Dendritic cell treated with granulocyte-macrophage colony-stimulating factor and Interleukin-4, amounts not matched to agents 40 ng/mL and 50 ng/mL, for 4 days (primary cell): ENCODE results near the gene EDRF1.

ENCODE experiments used
- H3K27ac Mint-ChIP-seq: one replicate; pipeline ENCODE4 v1.8.0; 2022; ENCODE audit warnings: mild to moderate bottlenecking, mixed read lengths
- H3K27me3 Mint-ChIP-seq: one replicate; pipeline ENCODE4 v1.8.0; 2022; ENCODE audit warnings: mild to moderate bottlenecking, mixed read lengths
- H3K36me3 Mint-ChIP-seq: one replicate; pipeline ENCODE4 v1.8.0; 2022; ENCODE audit warnings: low read depth, mixed read lengths
- H3K4me1 Mint-ChIP-seq: one replicate; pipeline ENCODE4 v1.8.0; 2022; ENCODE audit warnings: low read depth, mixed read lengths
- H3K4me3 Mint-ChIP-seq: one replicate; pipeline ENCODE4 v1.8.0; 2022; ENCODE audit warnings: mild to moderate bottlenecking, moderate library complexity, mixed read lengths
- H3K9me3 Mint-ChIP-seq: one replicate; pipeline ENCODE4 v1.8.0; 2022; ENCODE audit warnings: mixed read lengths
- intact Hi-C: fragments of 100-400 bp; cut with micrococcal nuclease; formaldehyde crosslinking; loops from one replicate; pipeline ENCODE4 v1.15.0; 2022

Gene EDRF1, protein sequence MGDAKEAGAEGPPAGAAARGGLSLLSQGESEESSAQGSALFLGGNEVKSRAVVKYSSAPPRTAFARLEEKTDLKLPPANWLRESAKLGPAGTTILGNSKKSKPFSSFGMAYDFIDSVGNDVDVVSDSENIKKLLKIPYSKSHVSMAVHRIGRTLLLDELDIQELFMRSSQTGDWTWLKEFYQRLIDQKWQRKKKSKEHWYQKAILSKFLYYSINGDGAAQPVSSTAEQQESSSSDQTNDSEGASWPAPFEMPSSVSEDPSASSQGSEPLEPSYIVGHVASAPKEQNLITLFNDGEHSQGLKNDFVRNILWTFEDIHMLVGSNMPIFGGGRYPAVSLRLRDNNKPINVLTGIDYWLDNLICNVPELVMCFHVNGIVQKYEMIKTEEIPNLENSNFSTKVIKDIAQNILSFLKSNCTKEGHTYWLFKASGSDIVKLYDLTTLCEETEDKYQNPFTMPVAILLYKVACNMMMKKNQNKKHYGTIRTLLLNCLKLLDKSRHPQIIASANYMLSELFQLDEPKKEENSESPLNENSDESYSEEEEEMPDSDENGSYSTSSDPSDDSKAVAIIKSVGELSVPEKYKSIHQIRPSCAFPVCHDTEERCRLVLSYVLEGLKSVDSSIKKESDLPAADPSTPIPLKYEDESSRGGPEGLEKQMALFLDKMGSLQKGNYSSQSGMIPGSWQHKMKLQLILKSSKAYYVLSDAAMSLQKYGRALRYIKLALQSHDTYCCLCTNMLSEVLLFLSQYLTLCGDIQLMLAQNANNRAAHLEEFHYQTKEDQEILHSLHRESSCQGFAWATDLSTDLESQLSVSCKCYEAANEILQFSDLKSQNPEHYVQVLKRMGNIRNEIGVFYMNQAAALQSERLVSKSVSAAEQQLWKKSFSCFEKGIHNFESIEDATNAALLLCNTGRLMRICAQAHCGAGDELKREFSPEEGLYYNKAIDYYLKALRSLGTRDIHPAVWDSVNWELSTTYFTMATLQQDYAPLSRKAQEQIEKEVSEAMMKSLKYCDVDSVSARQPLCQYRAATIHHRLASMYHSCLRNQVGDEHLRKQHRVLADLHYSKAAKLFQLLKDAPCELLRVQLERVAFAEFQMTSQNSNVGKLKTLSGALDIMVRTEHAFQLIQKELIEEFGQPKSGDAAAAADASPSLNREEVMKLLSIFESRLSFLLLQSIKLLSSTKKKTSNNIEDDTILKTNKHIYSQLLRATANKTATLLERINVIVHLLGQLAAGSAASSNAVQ

DNA sequence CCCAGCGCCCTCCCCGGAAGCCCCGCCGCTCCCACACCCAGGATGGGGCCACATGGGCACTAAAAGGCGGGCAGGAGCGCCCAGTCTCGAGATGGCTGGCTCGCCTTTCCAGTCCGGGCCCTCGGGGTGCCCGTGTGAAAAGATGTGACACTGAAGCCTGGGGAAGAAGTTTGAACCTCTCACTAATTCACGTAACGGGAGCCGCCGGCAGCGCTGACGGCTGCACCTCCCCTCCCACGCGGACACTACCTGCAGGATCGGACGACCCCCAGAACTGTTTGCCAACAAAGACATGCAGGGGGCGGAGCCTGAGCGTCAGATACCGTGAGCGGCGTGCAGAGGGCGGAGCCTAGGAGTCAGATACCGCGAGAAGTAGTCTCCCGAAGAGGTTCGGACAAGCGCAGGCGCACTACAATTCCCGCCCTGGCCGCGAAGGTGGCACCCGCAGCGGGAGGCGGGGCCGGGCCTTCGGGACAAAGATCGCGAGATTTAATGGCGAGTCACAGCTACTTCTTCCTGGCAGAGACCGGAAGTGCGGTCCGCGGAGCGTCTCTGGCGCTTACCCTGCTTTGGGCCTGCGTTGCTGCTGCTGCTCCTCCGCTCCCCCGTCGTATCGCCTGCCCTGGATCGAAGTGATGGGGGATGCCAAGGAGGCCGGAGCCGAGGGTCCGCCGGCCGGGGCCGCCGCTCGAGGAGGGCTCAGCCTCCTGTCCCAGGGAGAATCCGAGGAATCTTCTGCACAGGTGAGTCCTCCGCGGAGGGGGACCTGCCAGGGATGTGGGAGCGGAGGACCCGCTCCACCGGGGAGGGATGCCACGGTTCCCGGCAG, at the start of gene EDRF1:
EDRF1 (plus strand) TSS at position 537 of the 829 bp plus-strand sequence; CDS start at position 636, 99 bp downstream.
- H3K27ac Mint-ChIP-seq: peak within 1 kb of the TSS; percentile 89
- H3K4me3 Mint-ChIP-seq: peak within 1 kb of the TSS; percentile 90
- intact Hi-C loops: loop anchor here (2.0 to 5.0 kb wide), 2 partner anchors 178 to 561 kb away; partner anchors contain the start of gene FANK1
- H3K36me3 Mint-ChIP-seq: peaks cover 46% of the 10 kb centered on the region
- H3K27me3 Mint-ChIP-seq: no peaks in the 10 kb centered on the region
- peaks cover 3% of the 10 kb centered on the region for H3K9me3 Mint-ChIP-seq
- peaks cover 5% of the 10 kb centered on the region for H3K4me1 Mint-ChIP-seq

DNA sequence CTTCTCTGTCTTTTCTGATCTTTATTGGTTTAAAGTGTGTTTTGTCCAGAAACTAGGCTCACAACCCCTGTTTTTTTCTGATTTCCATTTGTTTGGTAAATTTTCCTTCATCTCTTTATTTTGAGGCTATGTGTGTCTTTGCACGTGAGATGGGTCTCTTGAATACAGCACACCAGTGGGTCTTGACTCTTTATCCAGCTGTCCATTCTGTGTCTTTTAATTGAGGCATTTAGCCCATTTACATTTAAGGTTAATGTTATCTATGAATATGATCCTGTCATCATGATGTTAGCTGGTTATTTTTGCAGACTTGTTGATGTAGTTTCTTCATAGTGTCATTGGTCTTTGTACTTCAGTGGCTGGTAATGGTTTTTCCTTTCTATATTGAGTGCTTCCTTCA, 46.6 kb upstream of the EDRF1 start:
- no peaks in the 10 kb centered on the region for H3K4me1 Mint-ChIP-seq
- H3K27me3 Mint-ChIP-seq: no peaks in the 10 kb centered on the region
- peaks cover 53% of the 10 kb centered on the region for H3K9me3 Mint-ChIP-seq
- H3K4me3 Mint-ChIP-seq: no peak overlapping the region
- intact Hi-C loops: no loop called here
- no peak overlapping the region for H3K27ac Mint-ChIP-seq
- no peaks in the 10 kb centered on the region for H3K36me3 Mint-ChIP-seq

DNA sequence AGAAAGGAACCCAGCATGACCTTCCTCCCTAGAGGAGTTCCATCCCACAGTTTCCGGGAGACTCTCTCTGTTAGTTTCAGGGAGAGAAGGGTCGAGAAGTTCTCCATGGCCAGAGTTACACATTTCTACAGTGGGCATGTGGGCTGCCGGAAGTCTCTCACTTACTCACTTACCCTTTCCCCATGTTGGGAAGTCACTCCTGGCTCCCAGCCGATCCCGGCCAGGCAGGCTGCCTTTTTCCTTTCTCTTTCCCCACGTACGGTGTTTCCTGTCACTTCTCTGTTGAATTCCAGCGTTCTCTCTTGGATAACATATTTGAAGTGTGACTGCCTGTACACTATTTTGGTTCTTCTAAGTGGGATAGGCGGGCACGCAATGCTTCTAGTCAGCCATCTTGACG, 40.1 kb upstream of the EDRF1 start:
- Mint-ChIP-seq H3K4me1 (no peaks in the 10 kb centered on the region), H3K36me3 (no peaks in the 10 kb centered on the region), H3K9me3 (peaks cover 47% of the 10 kb centered on the region), H3K27me3 (peaks cover 4% of the 10 kb centered on the region), H3K27ac (no peak overlapping the region), H3K4me3 (no peak overlapping the region)
- intact Hi-C loops: no loop called here

DNA sequence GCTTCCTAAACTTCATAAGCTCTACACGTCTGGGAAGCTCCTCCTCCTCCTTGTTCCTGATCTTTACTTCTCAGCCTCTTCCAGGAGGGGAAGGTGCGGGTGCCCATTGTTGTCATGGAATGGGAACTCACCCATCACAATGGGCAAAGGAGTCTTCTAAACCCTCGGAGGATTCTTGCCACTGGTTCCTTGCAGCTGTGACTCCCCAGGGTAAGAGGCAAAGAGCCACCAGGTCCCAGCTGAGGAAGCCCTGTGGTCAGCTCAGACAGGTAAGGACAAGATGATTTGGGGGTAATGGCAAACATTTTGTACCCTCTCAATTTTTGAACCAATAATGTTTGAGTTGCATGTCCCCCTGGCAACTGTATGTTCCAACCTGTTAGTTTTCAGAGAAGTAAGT, 36.4 kb upstream of the EDRF1 start, which contains the start of gene TEX36:
TEX36 (minus strand) TSS at position 101 of the 400 bp plus-strand sequence. CDS start 174 bp downstream, outside the sequence.
- H3K4me1 Mint-ChIP-seq: no peaks in the 10 kb centered on the region
- peaks cover 4% of the 10 kb centered on the region for H3K27me3 Mint-ChIP-seq
- H3K27ac Mint-ChIP-seq: no peak within 1 kb of the TSS
- no peak within 1 kb of the TSS for H3K4me3 Mint-ChIP-seq
- H3K9me3 Mint-ChIP-seq: peaks cover 14% of the 10 kb centered on the region
- no peaks in the 10 kb centered on the region for H3K36me3 Mint-ChIP-seq
- intact Hi-C loops: no loop called here

DNA sequence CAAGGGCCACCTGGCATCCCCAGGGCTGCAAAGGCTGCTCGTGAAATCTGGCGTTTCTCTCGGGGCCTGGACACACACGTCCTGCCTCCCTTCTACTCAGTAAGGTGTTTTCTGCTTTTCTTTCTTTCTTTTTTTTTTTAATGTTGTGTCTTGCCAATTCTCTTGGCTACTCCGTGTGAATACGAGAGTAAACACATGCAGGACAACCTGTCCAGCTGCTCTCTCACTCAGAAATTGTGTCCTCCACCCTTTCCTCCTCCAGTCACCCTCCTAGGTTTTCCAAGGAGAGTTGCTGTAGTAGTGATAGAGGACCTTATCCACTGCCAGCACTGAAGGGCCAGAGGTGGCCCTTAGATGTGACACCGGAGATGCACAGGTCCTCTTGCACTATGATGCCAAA, 35.7 kb upstream of the EDRF1 start:
- intact Hi-C loops: no loop called here
- peaks cover 4% of the 10 kb centered on the region for H3K27me3 Mint-ChIP-seq
- H3K4me3 Mint-ChIP-seq: no peak overlapping the region
- no peak overlapping the region for H3K27ac Mint-ChIP-seq
- no peaks in the 10 kb centered on the region for H3K4me1 Mint-ChIP-seq
- H3K36me3 Mint-ChIP-seq: no peaks in the 10 kb centered on the region
- H3K9me3 Mint-ChIP-seq: peaks cover 9% of the 10 kb centered on the region

DNA sequence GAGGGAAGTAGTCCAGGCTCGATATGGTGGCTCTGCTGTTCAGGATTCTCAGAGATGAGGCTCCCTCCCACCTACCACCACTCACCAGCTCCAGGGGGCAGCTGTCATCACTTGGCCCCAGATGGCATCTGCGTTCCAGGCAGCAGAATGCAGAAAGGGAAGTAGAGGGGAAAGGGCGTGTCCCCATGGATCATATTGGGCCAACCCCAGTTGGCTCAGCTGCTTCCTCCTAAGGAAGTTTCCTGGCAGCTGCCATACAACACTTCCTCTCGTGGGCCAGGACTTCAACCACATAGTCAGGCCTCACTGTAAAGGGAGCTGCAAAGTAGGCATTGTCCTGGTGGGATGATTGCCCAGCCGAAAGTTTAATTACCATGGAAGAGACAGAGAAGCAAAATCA, 34.9 kb upstream of the EDRF1 start:
- Mint-ChIP-seq H3K27me3 (peaks cover 4% of the 10 kb centered on the region), H3K27ac (no peak overlapping the region), H3K4me1 (no peaks in the 10 kb centered on the region), H3K9me3 (peaks cover 4% of the 10 kb centered on the region), H3K4me3 (no peak overlapping the region), H3K36me3 (no peaks in the 10 kb centered on the region)
- intact Hi-C loops: no loop called here

DNA sequence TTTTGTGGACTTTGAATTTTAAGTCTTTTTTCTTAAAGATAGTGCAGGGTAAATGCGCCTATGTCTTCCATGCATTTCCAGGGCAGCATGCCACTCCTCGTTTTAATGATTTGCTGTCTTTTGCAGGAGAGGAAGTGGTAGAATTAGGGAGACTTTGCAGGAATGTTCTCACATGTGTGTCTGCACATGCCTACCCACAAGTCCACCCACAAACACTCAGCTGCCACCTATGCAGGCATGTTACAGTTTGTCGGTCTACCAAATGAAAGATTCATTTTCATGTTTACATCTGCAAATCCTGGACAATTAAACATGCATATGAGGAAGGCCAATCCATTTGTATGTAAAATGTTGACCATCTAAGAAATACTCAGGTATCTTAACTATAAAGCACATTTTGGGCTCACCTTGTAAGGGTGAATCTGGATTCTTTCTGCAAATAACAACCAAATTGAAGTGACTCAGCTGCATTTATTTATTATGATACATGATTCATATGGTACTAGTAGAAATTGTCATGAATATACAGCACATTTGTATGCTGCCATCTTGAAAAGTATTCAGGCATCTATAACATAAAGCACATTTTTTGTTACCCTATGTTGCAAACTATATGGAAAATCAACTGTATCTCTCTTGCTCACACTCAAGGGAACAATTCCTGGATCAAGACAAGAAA, 31.9 kb upstream of the EDRF1 start:
- Mint-ChIP-seq H3K36me3 (no peaks in the 10 kb centered on the region), H3K4me3 (no peak overlapping the region), H3K9me3 (no peaks in the 10 kb centered on the region), H3K27ac (no peak overlapping the region), H3K27me3 (peaks cover 4% of the 10 kb centered on the region), H3K4me1 (no peaks in the 10 kb centered on the region)
- intact Hi-C loops: no loop called here

DNA sequence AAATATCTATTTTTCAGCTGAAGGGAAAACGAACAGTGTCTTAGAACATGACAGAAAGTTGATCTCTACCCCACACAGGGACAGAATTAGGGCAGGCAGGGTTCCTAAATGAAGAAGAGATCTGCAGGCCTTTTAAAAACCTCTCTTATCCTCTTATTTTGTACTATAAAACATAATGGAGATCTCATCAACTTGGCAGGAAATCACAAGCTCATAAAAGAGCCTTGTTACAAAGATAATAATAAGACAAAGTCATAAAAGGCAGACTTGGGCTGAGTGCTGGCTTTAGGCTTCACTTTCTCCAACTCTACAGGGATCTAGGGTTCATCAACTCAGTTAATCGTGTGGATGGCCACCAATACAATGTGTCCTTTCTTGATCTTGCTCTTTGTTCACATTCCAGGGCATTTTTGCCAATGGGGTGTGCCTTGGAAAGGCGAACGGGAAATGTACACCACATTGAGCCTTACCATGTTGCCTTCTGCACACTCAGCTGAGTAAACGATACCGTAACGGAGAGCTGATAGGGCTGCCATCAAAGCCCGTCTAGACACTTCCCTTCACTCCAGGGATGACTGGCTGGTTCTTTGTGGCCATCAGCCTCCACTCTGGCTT, 29.4 kb upstream of the EDRF1 start:
- Mint-ChIP-seq H3K27ac (no peak overlapping the region), H3K4me1 (no peaks in the 10 kb centered on the region), H3K36me3 (no peaks in the 10 kb centered on the region), H3K27me3 (no peaks in the 10 kb centered on the region), H3K4me3 (no peak overlapping the region), H3K9me3 (no peaks in the 10 kb centered on the region)
- intact Hi-C loops: no loop called here

DNA sequence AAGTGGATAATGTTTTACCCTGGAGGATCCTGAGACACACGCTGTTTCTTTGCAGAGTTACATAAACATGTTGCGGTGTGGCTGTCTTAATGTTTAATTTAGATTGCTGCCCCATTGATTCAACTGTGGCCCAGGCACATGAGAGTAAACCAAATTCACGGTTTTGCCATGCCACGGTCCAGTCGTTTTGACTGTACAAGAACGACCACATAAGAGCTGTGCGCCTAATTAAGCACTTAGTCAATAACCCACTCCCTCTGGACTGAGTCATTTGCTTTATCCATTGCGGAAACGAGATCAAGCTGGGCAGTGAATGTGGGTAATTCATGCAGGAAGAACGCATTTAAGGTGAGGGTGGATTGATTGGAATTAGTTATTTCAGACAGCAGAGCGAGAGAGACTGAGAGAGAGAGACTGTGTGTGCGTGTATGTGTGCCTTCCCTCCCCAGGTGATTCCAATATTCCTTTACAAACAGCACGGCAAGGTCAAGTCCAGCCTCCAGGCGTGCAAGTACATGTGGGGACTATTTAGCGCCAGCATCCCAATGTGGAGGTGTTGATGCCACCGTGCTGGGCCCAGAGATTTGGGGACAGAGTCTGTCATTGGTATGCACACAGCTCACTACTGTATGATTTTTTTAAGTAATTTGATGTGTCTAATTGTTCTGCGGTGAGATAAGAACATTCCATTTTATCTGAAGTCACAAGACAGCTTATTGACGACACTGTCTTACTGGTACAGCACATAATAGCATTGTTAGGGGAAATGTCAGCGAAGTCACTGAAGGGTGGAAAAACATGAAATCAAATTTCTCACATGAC, 28.1 kb upstream of the EDRF1 start:
- Mint-ChIP-seq H3K36me3 (no peaks in the 10 kb centered on the region), H3K4me1 (no peaks in the 10 kb centered on the region), H3K9me3 (no peaks in the 10 kb centered on the region), H3K4me3 (no peak overlapping the region), H3K27me3 (no peaks in the 10 kb centered on the region), H3K27ac (no peak overlapping the region)
- intact Hi-C loops: no loop called here

DNA sequence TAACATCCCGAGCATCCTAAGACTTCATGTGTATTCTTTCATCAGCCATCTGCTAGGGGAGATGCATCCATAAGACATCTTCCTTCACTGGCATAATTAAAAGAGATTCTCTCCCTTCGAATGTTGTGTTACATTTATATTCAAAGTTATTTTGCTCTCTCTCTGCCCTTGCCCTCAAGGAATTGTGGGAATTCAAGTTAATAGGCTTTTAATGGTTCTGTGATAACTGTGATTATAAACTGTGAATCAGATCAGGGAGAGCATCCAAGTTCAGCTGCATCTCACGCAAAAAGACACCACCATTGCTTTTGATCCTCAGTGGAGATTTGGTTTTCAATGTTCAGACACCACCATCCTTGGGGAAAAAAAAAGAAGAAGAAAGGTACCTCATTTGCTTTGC, 27.3 kb upstream of the EDRF1 start:
- intact Hi-C loops: no loop called here
- Mint-ChIP-seq H3K4me1 (no peaks in the 10 kb centered on the region), H3K4me3 (no peak overlapping the region), H3K27me3 (no peaks in the 10 kb centered on the region), H3K36me3 (no peaks in the 10 kb centered on the region), H3K9me3 (no peaks in the 10 kb centered on the region), H3K27ac (no peak overlapping the region)

DNA sequence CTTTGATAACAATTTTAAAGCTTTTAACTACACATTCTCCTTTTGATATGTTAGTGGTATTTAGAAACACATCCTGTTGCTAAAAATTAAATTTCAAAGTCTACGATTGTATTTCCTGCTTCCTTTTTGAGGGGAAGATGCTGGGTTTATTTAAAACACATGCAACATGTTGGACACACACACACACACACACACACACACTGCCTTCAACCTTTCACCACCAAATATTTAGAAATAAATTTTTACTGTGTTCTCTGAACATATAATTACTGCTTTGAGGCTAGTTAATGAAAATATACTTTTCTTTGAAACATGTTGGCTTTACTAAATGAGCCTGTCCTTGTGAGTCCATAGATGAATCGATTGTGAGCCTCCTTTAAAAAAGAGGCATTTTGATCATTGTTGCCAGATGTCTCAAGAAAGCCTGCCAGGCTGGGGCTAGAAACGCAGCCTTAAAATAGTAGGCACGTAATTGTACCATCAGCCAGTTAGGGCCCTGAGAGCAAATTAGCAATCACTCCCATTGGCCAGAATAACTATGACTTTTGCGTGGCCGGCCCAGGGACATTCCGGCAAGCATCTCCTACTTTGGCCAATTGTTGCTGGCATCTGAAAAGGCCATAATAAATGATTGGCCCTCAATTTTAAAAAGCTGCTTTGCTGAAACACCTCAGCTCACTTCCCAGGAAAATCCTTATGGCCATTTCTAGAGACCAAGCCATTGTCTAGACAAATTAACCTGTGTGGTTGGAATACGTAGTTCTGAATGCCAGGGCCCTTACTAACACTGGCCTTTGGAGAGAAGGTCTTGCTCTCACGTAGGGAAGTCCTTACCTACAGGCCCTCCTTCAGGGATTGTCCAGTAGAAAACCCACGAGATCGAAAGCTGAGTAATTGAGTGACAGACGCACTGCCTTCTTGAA, 26.6 kb upstream of the EDRF1 start:
- no peaks in the 10 kb centered on the region for H3K4me1 Mint-ChIP-seq
- intact Hi-C loops: no loop called here
- H3K36me3 Mint-ChIP-seq: no peaks in the 10 kb centered on the region
- no peaks in the 10 kb centered on the region for H3K9me3 Mint-ChIP-seq
- no peak overlapping the region for H3K27ac Mint-ChIP-seq
- no peak overlapping the region for H3K4me3 Mint-ChIP-seq
- H3K27me3 Mint-ChIP-seq: no peaks in the 10 kb centered on the region
